GM12878 (cell line): ENCODE measurements around the gene TRAIP.

Experiments used
- CHD2 ChIP-seq: IDR thresholded peaks from 2 replicates; pipeline ENCODE4 v1.6.1; 2011; ENCODE audit warnings: low read depth, low read length, improper control_type of control experiment, borderline replicate concordance
- CREM ChIP-seq: IDR thresholded peaks from 2 replicates; pipeline ENCODE4 v1.6.1; 2014; ENCODE audit warnings: antibody characterized with exemption, low read depth
- CTCF ChIP-seq, 3 experiments: IDR thresholded peaks in 2 of 3; conservative IDR thresholded peaks in 1 of 3; 2 replicates each; pipeline ENCODE4 v1.5.1; 2011; ENCODE audit warnings: low read depth in 3 of 3, low read length in 3 of 3, mild to moderate bottlenecking in 3 of 3, control low read depth in 2 of 3, moderate library complexity in 2 of 3, inconsistent platforms in 1 of 3, mixed read lengths in 1 of 3; ENCODE audit not compliant: control insufficient read depth in 2 of 3, insufficient read depth in 1 of 3; ENCODE audit errors: extremely low read depth in 1 of 3
- EZH2 ChIP-seq: IDR thresholded peaks from 2 replicates; pipeline ENCODE4 v1.6.1; 2012; ENCODE audit warnings: low read depth, mild to moderate bottlenecking, control low read depth, inconsistent platforms, low read length, borderline replicate concordance; ENCODE audit not compliant: control insufficient read depth
- IKZF2 ChIP-seq, 2 experiments: fragments of 450-650 bp; IDR thresholded peaks; 2 replicates each; pipeline ENCODE4 v1.6.1; 2017; ENCODE audit warnings: mild to moderate bottlenecking in 2 of 2, moderate library complexity in 2 of 2
- KDM1A ChIP-seq: fragments of 200-600 bp; sonication (generic); IDR thresholded peaks from 2 replicates; pipeline ENCODE4 v1.6.1; 2016; ENCODE audit warnings: borderline replicate concordance
- NRF1 ChIP-seq: conservative IDR thresholded peaks from 2 replicates; pipeline ENCODE4 v1.6.1; 2011; ENCODE audit warnings: mild to moderate bottlenecking, low read depth, low read length, improper control_type of control experiment
- POLR2A ChIP-seq: IDR thresholded peaks from 2 replicates; pipeline ENCODE4 v1.6.1; 2011; ENCODE audit warnings: low read depth, mild to moderate bottlenecking, low read length
- POLR2AphosphoS5 ChIP-seq: IDR thresholded peaks from 2 replicates; pipeline ENCODE4 v1.6.1; 2011; ENCODE audit warnings: mild to moderate bottlenecking, low read length, inconsistent platforms
- RAD21 ChIP-seq: IDR thresholded peaks from 2 replicates; pipeline ENCODE4 v1.6.1; 2011; ENCODE audit warnings: mild to moderate bottlenecking, low read depth, low read length, moderate library complexity; ENCODE audit not compliant: insufficient read depth
- REST ChIP-seq: IDR thresholded peaks from 2 replicates; pipeline ENCODE4 v1.6.1; 2012; ENCODE audit warnings: mild to moderate bottlenecking, low read depth, low read length
- TAF1 ChIP-seq: IDR thresholded peaks from 2 replicates; pipeline ENCODE4 v1.6.1; 2011; ENCODE audit warnings: mild to moderate bottlenecking, low read depth, low read length, borderline replicate concordance
- TCF12 ChIP-seq: IDR thresholded peaks from 2 replicates; pipeline ENCODE4 v1.6.1; 2011; ENCODE audit warnings: low read depth, mild to moderate bottlenecking, low read length
- TCF7 ChIP-seq: IDR thresholded peaks from 2 replicates; pipeline ENCODE4 v1.6.1; 2014; ENCODE audit warnings: antibody characterized with exemption, borderline replicate concordance

- TF ChIP-seq POLR2A (no peak), CTCF (IDR thresholded peaks at IDR 0.05 in 2 of 3, conservative IDR thresholded peaks at IDR 0.05 in 1 of 3; ENCODE audit: control insufficient read depth in 2 of 3, extremely low read depth in 1 of 3, insufficient read depth in 1 of 3, low read depth in 3 of 3, low read length in 3 of 3) (no peak), CHD2 (no peak), KDM1A (no peak), POLR2AphosphoS5 (no peak), EZH2 (no peak), NRF1 (no peak), RAD21 (no peak), TCF12 (no peak), IKZF2 (IDR thresholded peaks at IDR 0.05) (no peak), TAF1 (no peak), REST (no peak), TCF7 (no peak), CREM (no peak)
Observed at GRCh38 chr3:49869525-49870126, 13.3 kb upstream of the TRAIP start, which contains the start of gene CAMKV.
